ENCODE data around the gene WDR20.
A peak's percentile ranks its signal among the peaks of the same experiment; 100 is the strongest.
"Not testable (repeated sequence)": the region's sequence is repeated elsewhere in the genome, so short reads cannot be mapped to it uniquely, and the experiment has no call there.

The WDR20 gene

DNA sequence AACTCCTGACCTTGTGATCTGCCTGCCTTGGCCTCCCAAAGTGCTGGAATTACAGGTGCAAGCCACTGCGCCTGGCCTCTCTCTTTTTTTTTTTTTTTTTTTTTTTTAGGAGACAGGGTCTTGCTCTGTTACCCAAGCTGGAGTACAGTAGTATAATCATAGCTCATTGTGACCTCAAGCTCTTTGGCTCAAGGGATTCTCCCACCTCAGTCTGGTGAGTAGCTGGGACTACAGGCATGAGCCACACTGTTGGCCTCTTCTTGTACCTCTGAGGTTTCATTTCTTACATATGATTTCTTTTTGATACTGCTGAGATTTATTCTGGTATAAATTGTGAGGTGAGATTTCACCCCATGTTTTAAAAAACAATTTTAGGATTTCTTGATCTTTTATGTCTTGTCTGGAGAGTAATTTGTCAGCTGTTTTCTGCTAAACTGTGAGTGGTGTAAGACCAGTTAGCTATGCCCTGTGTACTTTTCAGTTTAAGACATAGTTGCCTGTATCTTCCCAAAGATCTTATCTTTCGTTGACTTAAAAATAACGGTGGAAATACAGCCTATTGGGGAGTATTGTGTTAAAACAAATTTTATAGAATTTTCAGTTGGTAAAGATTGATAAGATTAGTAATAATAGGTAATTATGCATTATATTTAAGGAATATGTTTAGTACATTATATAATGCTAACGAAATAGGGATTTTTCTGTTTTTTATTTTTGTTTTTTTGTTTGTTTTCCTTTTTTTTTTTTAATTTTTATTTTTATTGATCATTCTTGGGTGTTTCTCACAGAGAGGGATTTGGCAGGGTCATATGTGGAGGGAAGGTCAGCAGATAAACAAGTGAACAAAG lies 31.7 kb downstream of the WDR20 start:
- DNase-seq (ENCODE audit: low read depth), result no peak

- not testable (repeated sequence) for DNase-seq (ENCODE audit: low read depth)
These were observed 32.2 kb downstream of the WDR20 start for GRCh38 chr14:102172021-102172272.

GRCh38 chr14:102172721-102173120 lies 33.0 kb downstream of the WDR20 start:
- DNase-seq (ENCODE audit: low read depth), result not testable (repeated sequence)

- DNase-seq (ENCODE audit: low read depth), result no peak
These were observed 37.5 kb downstream of the WDR20 start for GRCh38 chr14:102177161-102177560.

DNA sequence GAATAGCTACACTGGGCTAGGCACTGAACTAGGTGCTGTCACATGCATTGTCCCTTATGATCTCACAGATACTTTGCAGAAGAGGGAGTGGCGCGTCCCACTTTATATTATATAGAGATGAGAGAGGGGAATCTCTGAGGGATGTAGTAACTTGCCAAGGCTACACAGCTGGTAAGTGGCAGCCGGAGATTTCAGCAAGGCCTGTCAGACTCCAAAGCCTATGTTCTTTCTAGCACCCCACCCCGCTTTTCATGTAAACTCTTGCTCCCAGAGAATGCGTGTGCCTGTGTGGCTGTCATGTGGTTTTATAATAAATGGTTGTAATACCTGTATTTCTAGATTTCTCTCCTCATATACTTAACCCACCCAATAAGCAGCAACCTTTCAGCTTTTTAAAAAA lies 39.1 kb downstream of the WDR20 start:
- DNase-seq (ENCODE audit: low read depth), result no peak

DNA sequence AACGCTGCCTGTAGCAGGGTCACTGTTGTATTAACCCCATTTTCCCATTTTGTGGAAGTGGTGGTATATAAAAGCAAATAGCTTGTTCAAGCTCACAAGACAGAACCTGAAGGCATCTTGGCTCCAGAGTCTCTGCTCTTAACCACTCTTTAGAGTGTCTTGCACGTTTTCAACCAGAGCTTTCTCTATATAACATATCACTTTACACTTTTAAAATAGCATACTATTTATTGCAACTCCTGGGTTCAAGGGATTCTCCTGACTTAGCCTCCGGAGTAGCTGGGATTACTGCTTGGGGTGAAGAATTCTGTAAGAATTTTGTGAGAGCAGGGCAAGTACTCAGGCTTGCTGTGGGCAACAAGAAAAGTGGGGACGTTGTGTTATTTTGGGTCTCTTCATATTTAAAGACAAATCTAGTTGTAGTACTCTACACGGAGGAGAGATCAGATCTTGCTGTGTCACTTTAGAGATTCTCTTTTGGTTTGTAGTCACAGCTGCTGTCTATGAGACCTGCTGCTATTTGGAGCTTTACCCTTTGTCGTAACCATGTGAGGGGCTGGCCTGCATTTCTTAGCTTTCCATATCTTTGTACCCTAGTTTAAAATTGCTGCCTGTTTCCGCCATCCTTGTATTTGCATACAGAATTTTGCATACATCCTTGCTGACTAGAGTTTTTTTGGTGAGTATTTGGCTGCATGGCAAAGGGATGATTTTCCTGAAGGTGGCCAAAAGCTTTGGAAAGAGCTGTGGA lies 40.7 kb downstream of the WDR20 start:
- DNase-seq (ENCODE audit: low read depth), result no peak

DNA sequence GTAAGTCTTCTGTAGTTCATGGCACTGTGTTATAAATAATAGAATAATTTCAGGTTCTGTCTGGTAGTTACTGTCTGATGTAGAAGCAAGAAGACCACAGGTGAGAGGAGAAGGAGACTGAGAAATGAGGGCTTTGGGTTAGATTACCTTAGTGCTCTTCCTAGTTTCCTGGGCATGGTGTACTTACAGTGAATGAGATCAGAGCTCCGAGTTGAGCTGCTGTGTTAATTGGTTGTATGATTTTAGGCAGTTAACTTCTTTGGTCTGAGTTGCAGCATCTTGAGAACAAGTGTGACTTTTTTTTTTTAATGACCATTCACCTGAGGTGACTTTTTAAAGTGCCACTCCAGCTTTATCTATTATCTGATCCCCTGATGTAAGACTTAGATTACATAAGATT lies 41.5 kb downstream of the WDR20 start:
- DNase-seq (ENCODE audit: low read depth), result no peak

DNA sequence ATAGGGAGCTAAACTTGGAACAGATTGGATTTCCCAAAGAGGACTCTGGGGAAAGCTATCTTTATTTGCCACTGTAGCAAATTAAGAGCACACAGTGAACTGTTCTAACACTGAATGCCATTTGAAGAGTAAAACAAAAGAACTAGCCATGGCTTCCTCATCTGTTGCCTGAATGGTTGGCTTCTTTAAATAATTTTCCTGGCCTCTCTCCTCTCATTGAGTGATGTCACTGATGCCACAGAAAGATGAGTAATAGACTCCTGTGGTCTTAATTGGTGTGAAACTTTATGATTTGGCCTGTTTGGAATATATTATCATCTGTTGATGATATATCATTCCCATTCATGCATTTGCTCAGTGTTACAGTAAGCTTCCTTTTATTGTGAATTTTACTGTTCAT lies 42.5 kb downstream of the WDR20 start:
- DNase-seq (ENCODE audit: low read depth), result no peak

DNA sequence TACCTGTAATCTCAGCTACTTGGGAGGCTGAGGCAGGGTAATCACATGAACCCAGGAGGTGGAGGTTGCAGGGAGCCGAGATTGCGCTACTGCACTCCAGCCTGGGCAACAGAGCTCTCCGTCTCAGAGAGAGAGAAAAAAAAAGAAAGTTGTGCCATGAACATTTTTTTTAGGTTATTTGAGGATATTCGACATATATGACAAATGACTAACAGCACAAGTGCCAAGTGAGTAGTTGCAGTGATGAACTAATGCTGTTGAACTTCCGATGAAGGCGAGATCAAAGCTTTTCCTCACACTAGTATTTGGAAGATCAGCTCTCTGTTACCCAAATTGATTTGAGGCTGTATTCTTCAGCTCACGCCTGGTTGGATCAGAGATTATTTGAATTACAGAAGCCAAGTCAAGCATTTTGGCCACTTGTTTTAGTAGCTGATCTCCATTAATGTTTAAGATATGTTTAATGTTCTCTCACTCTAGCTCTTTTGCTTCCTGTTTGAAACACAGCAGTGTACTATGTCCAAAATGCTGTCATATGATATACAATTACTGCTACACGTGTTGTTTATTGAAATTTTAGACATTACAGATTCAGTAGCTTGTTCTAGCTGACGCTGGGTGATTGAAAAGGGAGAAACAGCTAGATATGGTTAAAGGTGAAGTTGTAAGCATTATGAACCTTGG lies 43.4 kb downstream of the WDR20 start:
- no peak for DNase-seq (ENCODE audit: low read depth)

DNA sequence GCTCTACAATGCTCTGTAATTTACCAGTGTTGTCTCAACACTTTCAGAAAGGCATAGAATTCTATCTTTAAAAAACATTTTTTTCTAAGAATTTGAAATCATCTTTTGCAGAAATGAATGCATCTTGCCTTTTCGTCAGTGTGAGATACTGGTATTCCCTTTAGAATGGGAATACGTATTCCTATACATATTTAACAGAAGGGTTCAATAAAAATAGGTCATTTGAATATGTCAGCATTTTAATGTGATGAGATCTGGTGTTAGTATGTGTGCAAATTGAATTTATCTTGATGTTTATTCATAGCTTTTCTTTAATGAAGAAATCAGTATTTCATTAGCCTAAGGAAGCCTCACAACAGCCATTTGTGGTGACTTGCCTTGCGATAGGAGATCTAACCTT lies 44.2 kb downstream of the WDR20 start:
- DNase-seq (ENCODE audit: low read depth), result no peak

DNA sequence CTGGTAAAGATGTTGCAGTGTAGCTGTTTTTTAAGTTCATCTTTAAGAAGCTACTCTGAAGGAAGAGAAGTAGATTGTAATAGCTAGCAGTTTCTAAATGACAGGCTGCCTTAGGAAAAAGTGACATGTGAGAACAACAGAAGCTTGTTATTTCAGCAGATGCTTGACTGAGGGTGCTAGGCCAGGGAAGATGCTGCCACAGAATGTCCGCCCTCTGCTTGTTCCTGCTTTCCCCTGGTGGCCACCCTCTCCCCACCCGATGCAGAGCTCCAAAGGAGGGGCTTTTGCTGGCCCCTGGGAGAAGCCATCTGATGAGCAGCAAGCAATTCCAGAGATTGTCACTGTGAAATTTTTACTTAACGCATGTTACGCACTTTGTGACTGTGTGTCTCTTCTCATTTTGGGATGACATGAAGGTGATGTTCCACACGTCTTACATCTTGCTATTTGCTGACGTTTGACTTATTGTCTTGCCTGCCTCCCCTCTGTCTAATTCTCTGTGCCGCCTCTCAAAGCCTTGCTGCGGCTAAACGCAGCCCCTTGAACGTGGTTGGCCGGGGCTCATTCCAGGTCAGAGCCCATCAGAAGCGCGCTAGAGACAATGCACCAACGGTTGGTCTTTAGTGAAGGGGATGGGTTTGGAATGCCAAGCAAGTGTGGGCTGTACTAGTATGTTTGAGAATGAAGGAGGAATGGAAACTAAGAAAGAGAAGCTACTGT lies 44.8 kb downstream of the WDR20 start:
- no peak for DNase-seq (ENCODE audit: low read depth)

DNA sequence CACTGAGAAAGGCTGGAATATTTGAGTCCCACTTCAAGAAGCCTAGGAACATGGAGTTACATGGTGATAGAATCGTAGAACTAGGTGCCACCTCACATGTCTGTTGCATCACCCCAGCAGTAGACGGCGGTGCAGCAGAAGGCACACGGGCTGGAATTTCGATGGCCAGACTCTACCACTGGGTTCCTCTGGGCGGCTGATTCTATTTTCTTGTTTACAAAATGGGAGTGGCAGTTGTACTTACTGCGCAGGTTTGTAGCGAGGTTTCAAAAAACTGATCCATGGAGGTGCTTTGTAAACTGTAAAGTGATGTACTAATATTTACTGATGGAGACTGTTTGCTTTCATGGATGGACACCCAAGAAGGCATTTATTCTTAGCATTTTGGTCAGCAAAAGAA lies 45.7 kb downstream of the WDR20 start:
- no peak for DNase-seq (ENCODE audit: low read depth)

DNA sequence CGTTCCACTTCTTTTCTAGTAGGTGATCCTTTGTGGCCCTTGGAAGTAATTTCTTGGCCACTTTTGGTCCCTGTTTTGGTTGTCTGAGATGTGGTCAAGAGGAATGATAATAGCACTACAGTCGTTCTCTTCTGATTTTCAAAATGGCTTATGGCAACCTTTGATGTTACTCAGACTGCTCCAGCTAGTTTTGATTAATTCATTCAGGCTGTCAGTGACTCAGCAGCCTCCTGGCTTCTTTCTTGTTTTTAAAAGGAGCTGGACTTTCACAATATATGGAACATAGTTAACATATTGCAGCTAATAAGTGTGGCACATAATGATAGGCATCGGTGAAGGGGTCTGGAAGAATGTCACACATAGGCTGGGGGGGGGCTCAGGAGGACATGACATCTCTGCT lies 47.3 kb downstream of the WDR20 start:
- peak; percentile 73 for DNase-seq (ENCODE audit: low read depth)

DNA sequence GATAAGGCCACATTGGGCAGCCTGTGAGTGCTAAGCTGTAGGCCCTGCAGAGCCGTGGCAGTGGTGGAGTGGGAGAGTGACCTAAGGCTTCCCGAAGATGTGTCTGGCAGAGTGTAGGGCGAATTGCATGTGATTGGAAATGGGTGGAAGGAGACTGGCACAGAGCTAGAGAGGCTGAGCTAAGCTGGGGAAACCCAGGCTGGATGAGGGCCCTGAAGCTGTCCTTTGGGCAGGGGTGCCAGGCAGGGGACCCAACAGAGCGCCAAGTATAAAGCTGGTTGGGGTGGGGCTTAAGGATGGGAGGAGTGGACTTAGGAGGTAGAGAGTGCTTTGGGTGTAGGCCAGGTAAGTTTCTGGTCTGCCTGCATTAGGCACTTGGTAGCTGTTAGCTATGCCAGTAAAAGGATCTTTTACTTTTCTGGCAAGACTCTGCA lies 47.9 kb downstream of the WDR20 start:
- no peak for DNase-seq (ENCODE audit: low read depth)

- no peak for DNase-seq (ENCODE audit: low read depth)
These were observed 48.5 kb downstream of the WDR20 start for GRCh38 chr14:102188187-102188586.

GRCh38 chr14:102189874-102190273 lies 50.2 kb downstream of the WDR20 start:
- no peak for DNase-seq (ENCODE audit: low read depth)

DNA sequence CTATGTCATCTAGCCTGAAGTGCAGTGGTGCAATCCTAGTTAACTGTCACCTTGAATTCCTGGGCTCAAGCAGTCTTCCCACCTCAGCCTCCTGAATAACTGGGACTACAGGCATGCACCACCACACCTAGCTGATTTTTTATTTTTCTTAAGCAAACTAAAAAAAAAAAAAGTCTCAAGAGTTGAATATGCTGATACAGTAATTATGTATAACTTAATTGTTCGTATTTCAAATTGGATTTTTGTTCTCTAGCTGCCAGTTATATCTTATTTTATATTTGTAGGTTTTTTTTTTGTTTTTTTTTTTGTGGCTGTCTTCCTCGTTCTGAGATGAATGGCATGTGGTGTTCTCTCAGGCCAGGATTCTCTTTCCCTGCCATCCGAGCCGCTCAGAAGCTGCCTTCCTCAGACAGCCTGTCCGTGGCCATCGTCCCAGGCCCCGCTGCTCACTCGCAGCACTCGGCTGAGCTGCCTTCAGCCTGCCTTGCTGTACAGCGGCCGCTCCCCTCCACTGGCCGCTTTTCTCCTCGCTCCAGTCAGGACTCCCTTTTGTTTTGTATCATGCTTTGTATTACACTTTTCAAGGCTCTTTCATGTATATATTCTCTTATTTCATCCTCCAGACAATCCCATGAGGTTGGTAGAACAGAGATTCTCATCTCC lies 53.3 kb downstream of the WDR20 start:
- no peak for DNase-seq (ENCODE audit: low read depth)

DNA sequence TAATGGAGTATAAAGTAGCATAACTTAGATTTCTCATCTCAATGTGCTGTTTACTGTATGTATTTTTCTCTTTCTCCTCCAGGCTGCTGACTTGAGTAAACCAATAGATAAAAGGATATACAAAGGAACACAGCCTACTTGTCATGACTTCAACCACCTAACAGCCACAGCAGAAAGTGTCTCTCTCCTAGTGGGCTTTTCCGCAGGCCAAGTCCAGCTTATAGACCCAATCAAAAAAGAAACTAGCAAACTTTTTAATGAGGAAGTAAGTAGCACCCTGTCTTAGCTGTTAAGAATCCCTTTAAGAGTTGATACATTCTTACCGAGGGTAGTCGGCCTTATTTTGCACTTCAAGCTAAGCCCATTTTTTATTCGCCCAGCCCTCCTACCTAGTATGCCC lies 55.2 kb downstream of the WDR20 start:
- DNase-seq (ENCODE audit: low read depth), result no peak

DNA sequence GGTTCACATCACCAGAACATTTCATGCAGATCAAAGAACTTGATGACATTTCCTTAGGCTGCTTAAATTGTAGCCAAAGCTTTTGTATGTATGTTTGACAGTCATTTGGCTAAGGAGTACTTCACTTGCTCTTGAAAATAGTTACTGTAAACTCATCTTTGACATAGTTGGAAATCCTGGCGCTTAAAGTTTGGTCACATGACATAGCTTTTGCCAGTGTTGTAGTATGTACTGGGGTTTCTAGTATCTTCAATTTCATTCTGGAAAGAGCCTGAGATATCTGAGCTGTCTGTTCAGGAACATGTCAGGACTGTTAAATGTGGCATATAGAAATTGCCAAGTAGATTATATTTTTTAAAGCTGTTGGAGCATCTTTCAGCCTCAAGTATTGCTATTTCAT lies 55.7 kb downstream of the WDR20 start:
- DNase-seq (ENCODE audit: low read depth), result no peak

GRCh38 chr14:102196039-102196901 lies 56.6 kb downstream of the WDR20 start:
- DNase-seq (ENCODE audit: low read depth), result no peak

GRCh38 chr14:102196902-102197230 lies 57.2 kb downstream of the WDR20 start:
- DNase-seq (ENCODE audit: low read depth), result no peak
